HL-60 (cell line): Measurements from ENCODE around the gene ABHD3.

Experiments used
- DNase-seq, 2 experiments: peaks; one replicate each; pipeline ENCODE4 v3.0.0-alpha.2; 2010 to 2020; ENCODE audit warnings: low read depth in 1 of 2, low spot score in 1 of 2
- H3K27ac ChIP-seq: fragments of 250-450 bp; sonication (Bioruptor Pico); replicated peaks from 2 replicates; pipeline ENCODE4 v1.5.1; 2020; ENCODE audit warnings: mild to moderate bottlenecking, moderate library complexity
- H3K27me3 ChIP-seq: fragments of 250-450 bp; sonication (Bioruptor Pico); 2 replicates; pipeline ENCODE4 v1.5.1; 2021; ENCODE audit warnings: mild to moderate bottlenecking, moderate library complexity; ENCODE audit not compliant: insufficient read depth, poor library complexity, severe bottlenecking
- H3K4me3 ChIP-seq: replicated peaks from 2 replicates; pipeline ENCODE4 v1.5.1; 2011; ENCODE audit warnings: mild to moderate bottlenecking, control low read depth, low read length; ENCODE audit not compliant: insufficient read depth
- CTCF ChIP-seq: IDR thresholded peaks from one replicate; pipeline ENCODE4 v1.5.1; 2011; ENCODE audit warnings: low read length, control low read depth, inconsistent platforms; ENCODE audit not compliant: insufficient read depth
- GABPA ChIP-seq: IDR thresholded peaks from 2 replicates; pipeline ENCODE4 v1.6.1; 2012; ENCODE audit warnings: low read depth
- POLR2AphosphoS5 ChIP-seq: IDR thresholded peaks from 2 replicates; pipeline ENCODE4 v1.6.1; 2012; ENCODE audit warnings: low read depth
- REST ChIP-seq: IDR thresholded peaks from 2 replicates; pipeline ENCODE4 v1.6.1; 2012; ENCODE audit warnings: low read depth; ENCODE audit not compliant: insufficient replicate concordance
- SPI1 ChIP-seq: IDR thresholded peaks from 2 replicates; pipeline ENCODE4 v1.6.1; 2012; ENCODE audit warnings: low read depth, mild to moderate bottlenecking, borderline replicate concordance

The ABHD3 gene

GRCh38 chr18:21735452-21736015 is 31.0 kb upstream of the ABHD3 start:
- H3K27ac ChIP-seq = no peak overlapping the region
- no peak for DNase-seq
- no peak overlapping the region for H3K4me3 ChIP-seq
- TF ChIP-seq SPI1 (no peak), POLR2AphosphoS5 (no peak), REST (no peak), GABPA (no peak), CTCF (no peak)
- H3K27me3 ChIP-seq = no peaks in the 10 kb centered on the region

- Histone ChIP-seq H3K27me3 (no peaks in the 10 kb centered on the region), H3K4me3 (no peak overlapping the region), H3K27ac (no peak overlapping the region)
- TF ChIP-seq REST (no peak), GABPA (no peak), SPI1 (no peak), POLR2AphosphoS5 (no peak), CTCF (no peak)
- DNase-seq = no peak
These were observed 28.4 kb upstream of the ABHD3 start for GRCh38 chr18:21733011-21733410.

- no peak for DNase-seq
- Histone ChIP-seq H3K27ac (no peak overlapping the region), H3K4me3 (no peak overlapping the region), H3K27me3 (no peaks in the 10 kb centered on the region)
- TF ChIP-seq SPI1 (no peak), POLR2AphosphoS5 (no peak), REST (no peak), GABPA (no peak), CTCF (no peak)
These were observed 23.1 kb upstream of the ABHD3 start for GRCh38 chr18:21727702-21728101.
